HepG2 (cell line): ENCODE measurements around the gene SPPL2B. TPM values are rescaled to one million over a fixed set of nuclear protein-coding genes. Genes with fewer than 3 reads are reported as not detected.
A peak's percentile ranks its signal among the peaks of the same experiment; 100 is the strongest.

Experiments used
- BCL6 ChIP-seq: IDR thresholded peaks from 2 replicates; pipeline ENCODE4 v1.6.1; 2016; ENCODE audit warnings: missing genetic modification reagents, missing compliant biosample characterization
- EED ChIP-seq: sonication (generic); formaldehyde crosslinking; IDR thresholded peaks from 2 replicates; pipeline ENCODE4 v1.5.0; 2020; ENCODE audit warnings: mild to moderate bottlenecking, missing genetic modification reagents
- ETV5 ChIP-seq: IDR thresholded peaks from 2 replicates; pipeline ENCODE4 v1.6.1; 2018; ENCODE audit warnings: missing biosample characterization, missing genetic modification reagents, inconsistent platforms, borderline replicate concordance
- GPN1 ChIP-seq: sonication (generic); formaldehyde crosslinking; IDR thresholded peaks from 2 replicates; pipeline ENCODE4 v1.5.1; 2020; ENCODE audit warnings: missing genetic modification reagents, borderline replicate concordance
- HMGXB4 ChIP-seq, 2 experiments: sonication (generic) in 1 of 2; formaldehyde crosslinking in 1 of 2; IDR thresholded peaks; 2 replicates each; pipeline versions ENCODE4 v1.4.0 to v1.6.1; 2018 to 2020; ENCODE audit warnings: missing genetic modification reagents in 2 of 2, borderline replicate concordance in 1 of 2, low read depth in 1 of 2, mild to moderate bottlenecking in 1 of 2, missing biosample characterization in 1 of 2
- KAT7 ChIP-seq: IDR thresholded peaks from 2 replicates; pipeline ENCODE4 v1.6.1; 2018; ENCODE audit warnings: borderline replicate concordance, missing compliant biosample characterization
- MEF2D ChIP-seq: sonication (generic); formaldehyde crosslinking; IDR thresholded peaks from 2 replicates; pipeline ENCODE4 v1.5.1; 2020; ENCODE audit warnings: mild to moderate bottlenecking, missing genetic modification reagents
- POLR2A ChIP-seq, 2 experiments: IDR thresholded peaks; 2 replicates each; pipeline ENCODE4 v1.6.1; 2011; ENCODE audit warnings: low read depth in 2 of 2, low read length in 2 of 2, mild to moderate bottlenecking in 1 of 2, moderate library complexity in 1 of 2; ENCODE audit not compliant: insufficient read depth in 1 of 2
- RARA ChIP-seq: IDR thresholded peaks from 2 replicates; pipeline ENCODE4 v1.6.1; 2016; ENCODE audit warnings: missing genetic modification reagents, missing compliant biosample characterization
- RXRB ChIP-seq: IDR thresholded peaks from 2 replicates; pipeline ENCODE4 v1.6.1; 2016; ENCODE audit warnings: borderline replicate concordance, missing genetic modification reagents, missing compliant biosample characterization
- SOX13 ChIP-seq, 3 experiments: fragments of 450-650 bp in 1 of 3; sonication (generic) in 1 of 3; formaldehyde crosslinking in 1 of 3; IDR thresholded peaks in 2 of 3; conservative IDR thresholded peaks in 1 of 3; 2 replicates each; pipeline versions ENCODE4 v1.5.0 to v1.6.1; 2016 to 2020; ENCODE audit warnings: antibody characterized with exemption in 1 of 3, mild to moderate bottlenecking in 1 of 3, missing compliant biosample characterization in 1 of 3, missing genetic modification reagents in 1 of 3, moderate library complexity in 1 of 3
- ZMYM3 ChIP-seq: sonication (generic); formaldehyde crosslinking; IDR thresholded peaks from 2 replicates; pipeline ENCODE4 v1.5.1; 2020; ENCODE audit warnings: mild to moderate bottlenecking, missing genetic modification reagents
- ZNF430 ChIP-seq: sonication (generic); formaldehyde crosslinking; IDR thresholded peaks from 2 replicates; pipeline ENCODE4 v1.9.0; 2021; ENCODE audit warnings: mild to moderate bottlenecking, missing genetic modification reagents
- ZNF713 ChIP-seq: sonication (generic); formaldehyde crosslinking; IDR thresholded peaks from 2 replicates; pipeline ENCODE4 v1.4.0; 2020; ENCODE audit warnings: mild to moderate bottlenecking, missing genetic modification reagents
- polyA plus RNA-seq, 8 experiments: library from polyadenylated mRNA; depleted of rRNA in 3 of 8; stranded (reverse) in 7 of 8; unstranded in 1 of 8; fragments of >200 nt; fragmentation: Illumina TruSeq in 4 of 8; extraction: Trizol in 4 of 8; gene quantifications; 2 replicates each; pipeline versions ENCODE4 v1.2.1 to v1.2.3, GENCODE V29; 2011 to 2016; ENCODE audit warnings: low read depth in 4 of 8, missing spikeins in 1 of 8, mixed read lengths in 1 of 8; ENCODE audit not compliant: insufficient read depth in 1 of 8
- total RNA-seq, 5 experiments: library from RNA; depleted of rRNA; stranded (reverse); fragments of >200 nt; fragmentation: Illumina TruSeq; extraction: Trizol; gene quantifications; 2 replicates each; pipeline ENCODE4 v1.2.3, GENCODE V29; 2016; ENCODE audit warnings: low read depth in 1 of 5
- TF ChIP-seq, protein P1 (sequence below): sonication (generic); formaldehyde crosslinking; IDR thresholded peaks from 2 replicates; pipeline ENCODE4 v1.4.0; 2020; ENCODE audit warnings: missing genetic modification reagents
- TF ChIP-seq, protein P2 (sequence below): IDR thresholded peaks from 2 replicates; pipeline ENCODE4 v1.6.1; 2016; ENCODE audit warnings: mild to moderate bottlenecking, missing biosample characterization, missing genetic modification reagents
- TF ChIP-seq, protein P3 (sequence below): IDR thresholded peaks from 2 replicates; pipeline ENCODE4 v1.6.1; 2012; ENCODE audit warnings: low read depth, low read length, improper control_type of control experiment
- TF ChIP-seq, protein P4 (sequence below): sonication (generic); formaldehyde crosslinking; IDR thresholded peaks from 2 replicates; pipeline ENCODE4 v1.5.0; 2020; ENCODE audit warnings: missing genetic modification reagents

SPPL2B gene
- total and polyA plus RNA-seq, 2 of the 13 experiments (the other 11 are each of a cell fraction or from before 2014, with no cell fraction given), result 14.9 to 15.2 TPM

- TF ChIP-seq, protein P1, sequence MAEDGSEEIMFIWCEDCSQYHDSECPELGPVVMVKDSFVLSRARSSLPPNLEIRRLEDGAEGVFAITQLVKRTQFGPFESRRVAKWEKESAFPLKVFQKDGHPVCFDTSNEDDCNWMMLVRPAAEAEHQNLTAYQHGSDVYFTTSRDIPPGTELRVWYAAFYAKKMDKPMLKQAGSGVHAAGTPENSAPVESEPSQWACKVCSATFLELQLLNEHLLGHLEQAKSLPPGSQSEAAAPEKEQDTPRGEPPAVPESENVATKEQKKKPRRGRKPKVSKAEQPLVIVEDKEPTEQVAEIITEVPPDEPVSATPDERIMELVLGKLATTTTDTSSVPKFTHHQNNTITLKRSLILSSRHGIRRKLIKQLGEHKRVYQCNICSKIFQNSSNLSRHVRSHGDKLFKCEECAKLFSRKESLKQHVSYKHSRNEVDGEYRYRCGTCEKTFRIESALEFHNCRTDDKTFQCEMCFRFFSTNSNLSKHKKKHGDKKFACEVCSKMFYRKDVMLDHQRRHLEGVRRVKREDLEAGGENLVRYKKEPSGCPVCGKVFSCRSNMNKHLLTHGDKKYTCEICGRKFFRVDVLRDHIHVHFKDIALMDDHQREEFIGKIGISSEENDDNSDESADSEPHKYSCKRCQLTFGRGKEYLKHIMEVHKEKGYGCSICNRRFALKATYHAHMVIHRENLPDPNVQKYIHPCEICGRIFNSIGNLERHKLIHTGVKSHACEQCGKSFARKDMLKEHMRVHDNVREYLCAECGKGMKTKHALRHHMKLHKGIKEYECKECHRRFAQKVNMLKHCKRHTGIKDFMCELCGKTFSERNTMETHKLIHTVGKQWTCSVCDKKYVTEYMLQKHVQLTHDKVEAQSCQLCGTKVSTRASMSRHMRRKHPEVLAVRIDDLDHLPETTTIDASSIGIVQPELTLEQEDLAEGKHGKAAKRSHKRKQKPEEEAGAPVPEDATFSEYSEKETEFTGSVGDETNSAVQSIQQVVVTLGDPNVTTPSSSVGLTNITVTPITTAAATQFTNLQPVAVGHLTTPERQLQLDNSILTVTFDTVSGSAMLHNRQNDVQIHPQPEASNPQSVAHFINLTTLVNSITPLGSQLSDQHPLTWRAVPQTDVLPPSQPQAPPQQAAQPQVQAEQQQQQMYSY (CRISPR knock-in tag), result no peak
- TF ChIP-seq ETV5 (CRISPR knock-in tag), result peak; percentile 13; the same call in 1 of the 2 replicates
- TF ChIP-seq EED (CRISPR knock-in tag), result no peak; the same call in 1 of the 2 replicates
- TF ChIP-seq, protein P2, sequence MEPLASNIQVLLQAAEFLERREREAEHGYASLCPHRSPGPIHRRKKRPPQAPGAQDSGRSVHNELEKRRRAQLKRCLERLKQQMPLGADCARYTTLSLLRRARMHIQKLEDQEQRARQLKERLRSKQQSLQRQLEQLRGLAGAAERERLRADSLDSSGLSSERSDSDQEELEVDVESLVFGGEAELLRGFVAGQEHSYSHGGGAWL (CRISPR knock-in tag), result no peak; the same call in 1 of the 2 replicates
- TF ChIP-seq GPN1 (CRISPR knock-in tag), result no peak
- TF ChIP-seq BCL6 (CRISPR knock-in tag), result peak; percentile 54
- TF ChIP-seq, protein P3, sequence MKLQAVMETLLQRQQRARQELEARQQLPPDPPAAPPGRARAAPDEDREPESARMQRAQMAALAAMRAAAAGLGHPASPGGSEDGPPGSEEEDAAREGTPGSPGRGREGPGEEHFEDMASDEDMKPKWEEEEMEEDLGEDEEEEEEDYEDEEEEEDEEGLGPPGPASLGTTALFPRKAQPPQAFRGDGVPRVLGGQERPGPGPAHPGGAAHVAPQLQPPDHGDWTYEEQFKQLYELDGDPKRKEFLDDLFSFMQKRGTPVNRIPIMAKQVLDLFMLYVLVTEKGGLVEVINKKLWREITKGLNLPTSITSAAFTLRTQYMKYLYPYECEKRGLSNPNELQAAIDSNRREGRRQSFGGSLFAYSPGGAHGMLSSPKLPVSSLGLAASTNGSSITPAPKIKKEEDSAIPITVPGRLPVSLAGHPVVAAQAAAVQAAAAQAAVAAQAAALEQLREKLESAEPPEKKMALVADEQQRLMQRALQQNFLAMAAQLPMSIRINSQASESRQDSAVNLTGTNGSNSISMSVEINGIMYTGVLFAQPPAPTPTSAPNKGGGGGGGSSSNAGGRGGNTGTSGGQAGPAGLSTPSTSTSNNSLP, result peak; percentile 58
- TF ChIP-seq ZNF430, result no peak; the same call in 1 of the 2 replicates
- TF ChIP-seq RXRB, result peak; percentile 60
- no peak for TF ChIP-seq ZNF713 (CRISPR knock-in tag)
- TF ChIP-seq ZMYM3 (CRISPR knock-in tag), result no peak
- TF ChIP-seq HMGXB4 (CRISPR knock-in tag; IDR thresholded peaks at IDR 0.05; ENCODE audit: borderline replicate concordance in 1 of 2, low read depth in 1 of 2), result peak in 1 of 2 experiments; percentile 24; a peak in 2 of 4 replicates
- peak in 1 of 2 experiments; percentile 27; a peak in 1 of 4 replicates for TF ChIP-seq POLR2A (IDR thresholded peaks at IDR 0.05; ENCODE audit: insufficient read depth in 1 of 2, low read depth in 2 of 2, low read length in 2 of 2)
- TF ChIP-seq KAT7 (CRISPR knock-in tag), result peak; percentile 40; the same call in 1 of the 2 replicates
- peak; percentile 74 for TF ChIP-seq RARA (CRISPR knock-in tag)
- TF ChIP-seq SOX13 (IDR thresholded peaks at IDR 0.05), result no peak
- TF ChIP-seq SOX13 (CRISPR knock-in tag; conservative IDR thresholded peaks at IDR 0.05 in 1 of 2, IDR thresholded peaks at IDR 0.05 in 1 of 2), result peak in 1 of 2 experiments; percentile 54; a peak in 1 of 4 replicates
- no peak; the same call in 1 of the 2 replicates for TF ChIP-seq MEF2D
- TF ChIP-seq, protein P4, sequence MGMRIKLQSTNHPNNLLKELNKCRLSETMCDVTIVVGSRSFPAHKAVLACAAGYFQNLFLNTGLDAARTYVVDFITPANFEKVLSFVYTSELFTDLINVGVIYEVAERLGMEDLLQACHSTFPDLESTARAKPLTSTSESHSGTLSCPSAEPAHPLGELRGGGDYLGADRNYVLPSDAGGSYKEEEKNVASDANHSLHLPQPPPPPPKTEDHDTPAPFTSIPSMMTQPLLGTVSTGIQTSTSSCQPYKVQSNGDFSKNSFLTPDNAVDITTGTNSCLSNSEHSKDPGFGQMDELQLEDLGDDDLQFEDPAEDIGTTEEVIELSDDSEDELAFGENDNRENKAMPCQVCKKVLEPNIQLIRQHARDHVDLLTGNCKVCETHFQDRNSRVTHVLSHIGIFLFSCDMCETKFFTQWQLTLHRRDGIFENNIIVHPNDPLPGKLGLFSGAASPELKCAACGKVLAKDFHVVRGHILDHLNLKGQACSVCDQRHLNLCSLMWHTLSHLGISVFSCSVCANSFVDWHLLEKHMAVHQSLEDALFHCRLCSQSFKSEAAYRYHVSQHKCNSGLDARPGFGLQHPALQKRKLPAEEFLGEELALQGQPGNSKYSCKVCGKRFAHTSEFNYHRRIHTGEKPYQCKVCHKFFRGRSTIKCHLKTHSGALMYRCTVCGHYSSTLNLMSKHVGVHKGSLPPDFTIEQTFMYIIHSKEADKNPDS (CRISPR knock-in tag), result no peak
These were observed 66.2 kb downstream of the SPPL2B start (continued) for GRCh38 chr19:2394442-2395292.
